CD4-positive, alpha-beta T cell treated with Interleukin-2 at 100 ng/mL for 4 hours (primary cell): Measurements from ENCODE around the gene GALNT3.

Experiments used
- DNase-seq: peaks from one replicate; pipeline ENCODE4 v3.0.0-alpha.2; 2020; ENCODE audit warnings: low spot score

Gene GALNT3

DNA sequence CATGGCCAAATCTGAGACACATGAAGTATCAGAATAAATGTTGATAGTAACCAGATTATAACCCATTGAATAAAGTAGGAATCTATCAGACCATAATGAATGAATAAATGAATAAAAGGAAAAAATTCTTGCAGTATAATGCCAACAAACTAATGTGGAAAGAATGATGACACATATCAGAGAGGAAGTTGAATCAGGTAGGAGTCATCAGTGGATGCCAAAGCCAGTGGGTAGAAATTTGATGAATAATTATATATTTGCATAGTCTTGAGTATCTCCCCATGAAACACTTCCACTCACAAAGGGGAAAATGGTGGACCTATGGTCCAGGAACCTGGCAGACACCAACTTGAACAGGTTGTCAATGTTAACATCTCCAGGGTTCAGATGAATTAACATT, 68.6 kb downstream of the GALNT3 start:
- no peak for DNase-seq

DNA sequence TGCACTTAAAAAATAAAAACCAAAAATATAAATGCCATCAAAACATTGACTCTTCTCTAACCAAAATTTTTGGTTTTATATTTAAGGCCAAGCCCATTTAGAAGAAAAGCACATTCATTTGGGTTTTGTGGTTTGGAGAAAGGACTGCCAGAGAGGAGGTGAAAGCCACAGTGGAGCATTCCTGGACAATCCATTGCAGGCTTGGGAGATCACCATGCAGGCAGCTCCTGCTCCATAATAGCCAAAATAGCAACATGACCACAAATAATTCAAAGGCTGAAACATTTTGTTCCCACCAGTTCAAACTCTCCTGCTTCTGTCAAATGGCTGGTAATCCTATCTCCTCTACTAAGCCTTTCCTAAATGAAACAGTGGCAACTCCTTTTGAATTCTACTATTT, 73.5 kb downstream of the GALNT3 start:
- DNase-seq = no peak

DNA sequence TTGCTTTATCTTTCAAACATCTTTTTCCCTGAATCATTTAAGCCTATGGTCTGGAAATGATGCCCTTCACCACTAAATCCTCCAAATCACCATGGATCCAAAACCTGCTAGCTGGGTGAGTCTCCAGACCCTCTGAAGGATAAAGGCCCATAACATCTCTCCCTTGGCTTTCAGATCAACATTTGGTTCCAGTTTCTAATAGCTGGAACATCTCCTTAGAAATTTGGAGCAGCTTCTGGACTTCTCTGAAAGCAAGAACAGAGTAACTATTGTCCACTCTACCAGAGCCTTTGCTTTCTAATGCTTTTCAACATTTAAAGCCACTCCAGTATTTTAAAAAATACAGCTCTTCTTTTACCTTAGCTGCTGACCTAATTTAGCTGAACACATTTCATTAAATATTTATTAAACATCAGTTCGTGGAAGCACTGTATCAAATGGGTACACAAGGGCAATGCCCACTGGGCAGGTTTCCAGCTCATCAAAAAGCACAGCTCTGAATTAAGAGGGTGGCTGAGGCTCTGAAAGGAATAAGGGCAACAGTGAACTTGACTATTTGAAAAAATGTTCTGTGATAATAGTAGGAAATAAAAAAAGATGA, 75.3 kb downstream of the GALNT3 start:
- no peak for DNase-seq

GRCh38 chr2:165716091-165716490, 78.0 kb downstream of the GALNT3 start:
- no peak for DNase-seq

- DNase-seq = no peak
These were observed 87.0 kb downstream of the GALNT3 start for GRCh38 chr2:165706960-165707487.

DNA sequence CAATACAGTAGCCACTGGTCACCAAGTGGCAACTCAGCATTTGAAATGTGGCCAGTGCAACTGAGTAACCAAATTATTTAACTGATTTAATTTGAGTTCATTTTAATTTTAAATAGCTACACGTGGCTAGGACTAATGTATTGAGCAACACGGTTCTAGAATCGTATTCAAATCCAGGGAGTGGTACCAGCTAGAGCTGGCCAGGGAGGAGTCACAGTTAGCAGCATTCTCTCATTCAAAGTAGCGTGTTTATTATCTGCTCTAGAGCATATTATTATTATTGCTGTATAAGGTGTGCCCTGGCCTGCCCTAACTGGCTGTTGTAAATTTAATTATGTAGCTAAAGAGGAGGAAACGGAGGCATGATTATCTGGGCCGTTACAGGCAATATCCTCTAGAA, 92.9 kb downstream of the GALNT3 start:
- DNase-seq = no peak

DNA sequence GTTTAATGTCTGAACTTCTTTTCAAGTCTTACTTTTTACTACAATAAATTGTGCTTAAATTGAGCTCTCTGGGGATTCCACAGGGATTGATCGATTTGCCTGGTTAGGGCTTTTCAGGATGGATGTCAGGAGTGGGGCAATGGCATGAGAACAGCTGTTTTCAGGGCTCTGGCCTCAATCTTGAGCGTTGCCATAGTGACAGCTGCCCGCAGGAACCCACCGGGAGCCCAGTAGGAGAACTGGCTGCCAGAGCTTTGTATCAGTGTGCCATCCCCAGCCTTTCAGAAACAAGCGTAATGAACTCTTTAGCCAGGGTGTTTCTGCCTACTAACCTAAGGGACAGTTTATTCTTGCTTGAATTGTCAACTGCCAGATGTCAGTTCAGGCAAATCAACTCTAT, 93.5 kb downstream of the GALNT3 start:
- no peak for DNase-seq

DNA sequence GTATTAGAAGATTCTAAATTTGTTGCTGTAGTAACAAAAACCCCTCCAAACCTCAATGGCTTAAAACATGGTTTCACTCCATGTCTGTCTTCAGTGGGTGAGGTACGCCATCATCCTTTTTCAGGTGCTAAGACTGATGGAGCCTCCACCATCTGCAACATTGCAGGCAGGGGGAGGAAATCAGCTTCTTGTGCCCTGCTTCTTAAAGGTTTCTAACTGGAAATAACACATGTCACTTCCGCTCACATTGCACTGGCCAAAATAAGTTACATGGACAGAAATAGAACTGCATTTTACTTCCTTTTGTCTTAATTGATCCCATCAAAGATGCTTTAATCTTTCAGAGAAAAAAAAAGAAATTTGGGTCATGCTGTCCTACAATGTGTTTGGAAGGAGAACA, 94.1 kb downstream of the GALNT3 start:
- no peak for DNase-seq

DNA sequence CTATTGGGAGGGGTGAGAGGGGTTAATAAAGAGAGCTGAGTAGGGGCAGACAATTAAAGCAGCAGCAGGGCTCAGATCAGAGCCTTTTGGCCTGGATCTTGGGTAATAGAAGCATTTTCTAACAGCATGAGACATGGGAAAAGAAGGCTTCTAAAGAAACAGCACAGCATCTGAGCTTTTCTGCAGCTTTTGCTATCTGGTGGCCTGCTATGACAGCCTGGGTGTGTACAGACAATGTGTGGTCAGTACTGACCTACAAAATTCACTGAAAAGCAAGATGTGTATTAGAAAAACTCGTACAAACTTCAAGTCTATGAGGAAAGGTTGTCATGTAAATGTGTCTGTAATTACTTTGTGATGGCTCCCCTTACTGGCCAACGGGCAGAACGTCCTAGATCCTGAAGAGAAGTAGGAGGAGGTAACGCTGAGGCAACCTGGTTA, 95.6 kb downstream of the GALNT3 start:
- DNase-seq = peak; percentile 1

DNA sequence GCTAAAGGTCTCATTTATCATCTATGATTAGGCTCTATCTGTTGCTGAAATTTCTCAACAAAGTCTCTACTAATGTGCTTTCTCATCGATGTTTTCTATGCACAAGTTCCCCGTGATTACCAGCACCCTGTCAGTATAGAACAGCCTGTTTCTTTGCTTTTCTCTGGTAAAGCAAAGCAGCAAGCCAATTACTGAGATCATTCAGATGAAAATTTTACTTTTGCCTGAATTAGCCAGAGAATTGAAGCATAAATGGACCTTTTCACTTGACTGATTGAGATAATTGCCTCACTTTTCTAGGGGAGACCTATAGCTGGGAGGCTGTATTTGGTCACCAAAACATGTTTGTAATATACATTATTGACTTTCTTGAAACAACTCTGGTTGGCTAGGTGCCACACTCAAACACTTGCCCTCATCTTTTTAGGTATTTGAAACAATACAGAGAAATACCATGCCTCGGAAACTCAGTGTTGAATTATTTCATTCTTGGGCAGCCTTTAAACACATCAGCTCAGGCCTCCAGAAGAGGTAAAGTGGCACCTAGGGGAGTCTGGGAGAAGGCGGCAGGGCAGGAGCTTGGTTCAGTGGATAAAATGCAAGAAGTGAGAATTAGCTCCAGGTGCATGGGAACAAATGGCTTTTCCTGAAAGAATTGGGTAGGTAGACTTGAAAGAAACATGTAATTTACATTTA, 96.2 kb downstream of the GALNT3 start:
- no peak for DNase-seq
